AG09309 (cell line): ENCODE measurements around the gene ZKSCAN5.

Source experiments
- DNase-seq: peaks from one replicate; pipeline ENCODE4 v3.0.0-alpha.2; 2010; ENCODE audit warnings: low read depth
- H3K4me3 ChIP-seq: 2 replicates; pipeline ENCODE4 v1.5.1; 2011; ENCODE audit warnings: mild to moderate bottlenecking, low read depth, low read length, moderate library complexity; ENCODE audit not compliant: control insufficient read depth
- TF ChIP-seq, protein P1 (sequence below): IDR thresholded peaks from 2 replicates; pipeline ENCODE4 v1.5.1; 2011; ENCODE audit warnings: mild to moderate bottlenecking, low read depth, low read length, inconsistent platforms; ENCODE audit not compliant: insufficient read depth, control insufficient read depth; ENCODE audit errors: missing control alignments

Gene ZKSCAN5

DNA sequence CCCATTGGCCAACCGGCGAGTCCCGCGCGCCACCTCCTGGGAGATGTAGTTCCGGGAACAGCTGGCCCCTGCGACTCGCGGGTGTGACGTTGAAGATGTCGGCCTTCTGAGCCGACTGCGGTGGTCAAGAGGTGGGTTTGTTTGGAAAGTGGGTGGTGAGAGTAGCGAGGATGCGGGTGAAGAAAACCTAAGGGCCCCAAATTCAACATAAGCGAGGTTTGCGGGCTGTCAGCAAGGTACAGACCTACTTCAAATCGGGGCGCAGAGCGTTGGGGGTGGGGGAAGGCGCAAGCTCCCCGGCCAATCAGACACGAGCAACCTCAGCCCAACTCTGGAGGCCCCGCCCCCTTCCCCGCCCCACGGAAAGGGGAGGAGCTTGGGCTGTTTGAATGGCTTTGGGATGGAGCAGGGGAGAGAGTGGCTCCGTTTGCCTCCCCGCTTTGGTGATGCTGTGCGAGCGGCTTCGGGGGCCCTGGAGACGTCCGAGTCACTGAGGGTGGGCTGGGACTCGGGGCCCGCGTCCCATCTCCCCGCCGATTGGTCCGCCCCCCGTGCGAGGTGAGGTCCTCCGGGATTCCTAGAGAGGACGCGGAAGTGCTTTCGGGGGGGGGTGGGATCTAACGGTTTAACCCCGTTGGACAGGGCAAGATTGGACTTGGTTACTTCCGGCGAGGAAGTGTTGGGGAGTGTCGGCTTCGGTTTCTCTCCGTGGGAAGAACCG lies at the start of gene ZKSCAN5:
TSS of gene ZKSCAN5 (plus strand) at position 60 of the 721 bp plus-strand sequence. CDS start 1,383 bp downstream, outside the sequence.
- TF ChIP-seq, protein P1, sequence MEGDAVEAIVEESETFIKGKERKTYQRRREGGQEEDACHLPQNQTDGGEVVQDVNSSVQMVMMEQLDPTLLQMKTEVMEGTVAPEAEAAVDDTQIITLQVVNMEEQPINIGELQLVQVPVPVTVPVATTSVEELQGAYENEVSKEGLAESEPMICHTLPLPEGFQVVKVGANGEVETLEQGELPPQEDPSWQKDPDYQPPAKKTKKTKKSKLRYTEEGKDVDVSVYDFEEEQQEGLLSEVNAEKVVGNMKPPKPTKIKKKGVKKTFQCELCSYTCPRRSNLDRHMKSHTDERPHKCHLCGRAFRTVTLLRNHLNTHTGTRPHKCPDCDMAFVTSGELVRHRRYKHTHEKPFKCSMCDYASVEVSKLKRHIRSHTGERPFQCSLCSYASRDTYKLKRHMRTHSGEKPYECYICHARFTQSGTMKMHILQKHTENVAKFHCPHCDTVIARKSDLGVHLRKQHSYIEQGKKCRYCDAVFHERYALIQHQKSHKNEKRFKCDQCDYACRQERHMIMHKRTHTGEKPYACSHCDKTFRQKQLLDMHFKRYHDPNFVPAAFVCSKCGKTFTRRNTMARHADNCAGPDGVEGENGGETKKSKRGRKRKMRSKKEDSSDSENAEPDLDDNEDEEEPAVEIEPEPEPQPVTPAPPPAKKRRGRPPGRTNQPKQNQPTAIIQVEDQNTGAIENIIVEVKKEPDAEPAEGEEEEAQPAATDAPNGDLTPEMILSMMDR, result no peak
- H3K4me3 ChIP-seq, result peak within 1 kb of the TSS; percentile 88
- DNase-seq, result peak; percentile 89

DNA sequence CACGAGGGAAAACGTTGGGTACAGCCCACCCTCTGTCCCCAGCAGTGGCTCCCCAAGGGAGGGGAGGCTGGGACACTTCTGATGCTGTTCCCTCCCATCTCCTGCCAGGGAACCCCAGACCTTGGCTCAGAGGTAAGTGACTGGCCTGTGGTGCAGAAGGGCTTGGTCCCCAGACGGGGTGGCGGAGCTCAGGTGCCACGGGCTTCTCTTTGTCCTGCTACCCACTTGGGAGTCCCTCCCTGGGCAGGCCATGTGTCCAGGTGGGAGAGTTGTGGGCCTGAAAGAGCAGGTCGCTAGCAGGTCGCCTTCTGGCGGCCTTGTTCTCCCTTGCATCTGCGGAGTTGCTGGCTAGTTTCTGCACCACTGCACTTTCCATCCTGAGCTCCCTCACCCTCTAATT lies 48.6 kb upstream of the ZKSCAN5 start:
- TF ChIP-seq, protein P1, result no peak
- DNase-seq, result no peak
- no peak overlapping the region for H3K4me3 ChIP-seq

DNA sequence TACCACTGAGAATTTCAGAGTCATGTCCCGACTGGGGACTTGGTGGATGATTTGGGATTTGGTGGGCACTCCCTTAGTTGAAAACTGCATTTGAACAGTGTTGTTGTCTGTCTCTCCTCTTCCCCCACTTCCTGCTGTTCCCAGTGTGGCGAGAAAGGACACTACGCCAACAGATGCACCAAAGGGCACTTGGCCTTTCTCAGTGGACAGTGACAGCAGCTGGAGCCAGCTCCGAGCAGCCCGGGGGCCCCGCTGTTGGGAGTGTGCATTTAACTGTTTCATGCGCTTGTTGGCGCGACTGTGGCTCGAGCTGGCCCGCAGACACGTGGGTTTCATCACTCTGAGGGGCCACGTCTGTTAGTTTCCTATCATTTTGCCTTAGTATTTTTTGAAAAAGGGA lies 48.2 kb upstream of the ZKSCAN5 start:
- no peak for DNase-seq
- TF ChIP-seq, protein P1, result no peak
- no peak overlapping the region for H3K4me3 ChIP-seq

DNA sequence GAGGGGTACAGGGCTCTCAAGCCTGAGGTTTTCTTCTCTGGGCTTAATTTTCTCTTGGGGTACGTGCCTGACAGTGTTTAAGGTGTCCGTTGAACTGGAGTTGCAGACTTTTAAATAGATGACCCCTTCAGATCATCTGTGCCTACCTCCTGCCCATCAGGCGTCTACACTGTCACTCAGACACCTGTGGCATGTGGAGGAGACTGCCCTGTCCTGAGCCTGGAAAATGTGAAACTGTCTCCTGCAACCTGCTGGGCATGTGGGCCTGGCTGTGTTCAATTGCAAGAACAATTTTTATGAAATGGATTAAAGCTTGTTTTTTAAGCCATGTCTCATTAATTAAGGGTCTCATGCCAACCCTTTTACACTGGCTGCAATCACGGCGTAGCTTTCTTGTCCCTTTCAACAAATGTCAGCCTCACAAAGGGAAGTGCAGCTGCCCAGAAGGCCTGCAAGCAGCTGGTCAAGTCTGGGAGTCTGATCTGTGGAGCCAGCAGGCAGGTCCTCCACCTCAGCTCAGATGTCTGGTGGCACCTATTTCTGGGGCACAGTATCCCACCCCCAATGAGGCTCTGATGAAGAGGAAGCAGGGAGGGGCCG lies 47.3 kb upstream of the ZKSCAN5 start:
- H3K4me3 ChIP-seq, result no peak overlapping the region
- TF ChIP-seq, protein P1, result no peak
- no peak for DNase-seq

DNA sequence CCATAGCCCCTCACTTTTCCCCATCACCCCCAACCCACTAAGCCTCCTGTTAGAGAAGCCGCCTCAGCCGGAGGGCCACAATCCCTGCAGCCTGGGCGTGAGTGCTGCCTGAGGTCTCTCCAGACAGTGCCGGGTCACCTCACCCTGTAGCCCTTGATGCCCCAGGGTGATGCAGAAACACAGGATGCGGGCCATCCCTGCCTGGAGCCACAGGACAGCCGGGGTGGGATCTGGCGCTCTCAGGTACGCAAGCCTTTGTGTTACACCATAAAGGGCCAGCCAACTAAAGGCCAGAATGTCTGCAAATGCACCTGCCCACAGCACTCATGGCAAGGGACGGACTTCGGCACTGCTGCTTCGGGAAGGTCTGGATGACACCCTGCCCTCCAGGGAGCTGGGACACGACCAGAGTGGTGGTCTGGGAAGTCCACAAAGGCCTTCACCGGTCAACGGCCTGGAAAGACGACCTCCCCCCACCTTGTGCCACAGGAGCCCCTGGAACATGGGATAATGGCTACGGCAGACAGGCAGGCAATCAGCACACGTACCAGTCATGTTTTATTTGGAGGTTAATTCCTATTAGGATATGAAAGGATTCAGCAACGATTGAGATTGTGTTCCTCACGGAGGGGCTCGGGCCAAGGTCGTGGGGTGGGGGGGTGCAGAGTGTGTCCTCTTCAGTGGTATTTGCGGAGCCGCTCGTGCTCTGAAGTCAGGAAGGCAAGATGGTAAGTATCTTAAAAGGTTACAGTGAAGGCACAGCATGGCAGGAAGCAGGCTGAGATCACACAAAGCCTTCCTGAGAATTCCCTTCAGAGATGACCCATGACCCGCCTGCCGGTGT lies 46.6 kb upstream of the ZKSCAN5 start:
- H3K4me3 ChIP-seq, result no peak overlapping the region
- no peak for DNase-seq
- TF ChIP-seq, protein P1, result no peak

DNA sequence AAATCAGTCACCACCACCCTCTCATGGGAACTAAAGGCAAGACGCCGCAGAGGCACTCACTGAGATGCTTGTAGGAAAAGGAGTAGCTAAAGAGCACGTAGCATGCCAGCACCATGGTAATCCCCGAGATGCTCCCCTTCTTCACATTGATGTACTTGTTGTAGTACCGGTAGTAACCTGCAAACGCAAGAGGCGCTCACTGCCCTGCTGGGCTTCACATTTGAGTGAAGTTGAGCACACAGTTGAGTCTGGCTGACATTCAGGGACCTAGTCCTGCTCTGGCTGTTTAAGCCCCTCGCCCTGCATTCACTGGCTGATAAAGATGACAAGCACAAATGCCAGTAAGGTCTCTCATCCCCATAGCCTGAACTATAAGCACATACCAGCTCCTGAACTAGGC lies 45.4 kb upstream of the ZKSCAN5 start:
- H3K4me3 ChIP-seq, result no peak overlapping the region
- no peak for DNase-seq
- TF ChIP-seq, protein P1, result peak; percentile 33
